Liver (tissue), 3 donors: Measurements from ENCODE around the gene DIP2B.

ENCODE experiments used
- ATF3 ChIP-seq: IDR thresholded peaks from 2 replicates; pipeline ENCODE4 v1.6.1; 2016; ENCODE audit warnings: antibody characterized with exemption
- CTCF ChIP-seq: fragments of 150-350 bp; IDR thresholded peaks from 2 replicates; pipeline ENCODE4 v1.5.1; 2017; ENCODE audit warnings: improper control_type of control experiment, low read depth, low read length; ENCODE audit not compliant: missing input control
- EGR1 ChIP-seq, 2 donors: IDR thresholded peaks; 2 replicates each; pipeline ENCODE4 v1.6.1; 2016 to 2018; ENCODE audit warnings: antibody characterized with exemption in 2 of 2, low read depth in 2 of 2
- FOXA1 ChIP-seq: IDR thresholded peaks from 2 replicates; pipeline ENCODE4 v1.6.1; 2016; ENCODE audit warnings: antibody characterized with exemption
- GABPA ChIP-seq, 2 donors: IDR thresholded peaks in 1 of 2; conservative IDR thresholded peaks in 1 of 2; 2 replicates each; pipeline ENCODE4 v1.6.1; 2016; ENCODE audit warnings: antibody characterized with exemption in 2 of 2, mild to moderate bottlenecking in 1 of 2, moderate library complexity in 1 of 2
- JUND ChIP-seq, 2 donors: IDR thresholded peaks; 2 replicates each; pipeline ENCODE4 v1.6.1; 2016; ENCODE audit warnings: antibody characterized with exemption in 2 of 2
- MAX ChIP-seq: IDR thresholded peaks from 2 replicates; pipeline ENCODE4 v1.6.1; 2016; ENCODE audit warnings: antibody characterized with exemption
- RAD21 ChIP-seq, 2 donors: IDR thresholded peaks; 2 replicates each; pipeline ENCODE4 v1.6.1; 2016; ENCODE audit warnings: antibody characterized with exemption in 2 of 2, mild to moderate bottlenecking in 2 of 2
- REST ChIP-seq: IDR thresholded peaks from 2 replicates; pipeline ENCODE4 v1.6.1; 2016; ENCODE audit warnings: antibody characterized with exemption, mild to moderate bottlenecking
- SP1 ChIP-seq: IDR thresholded peaks from 2 replicates; pipeline ENCODE4 v1.6.1; 2018; ENCODE audit warnings: antibody characterized with exemption, mild to moderate bottlenecking
- TAF1 ChIP-seq: conservative IDR thresholded peaks from 2 replicates; pipeline ENCODE4 v1.6.1; 2016; ENCODE audit warnings: antibody characterized with exemption, mild to moderate bottlenecking
- YY1 ChIP-seq: IDR thresholded peaks from 2 replicates; pipeline ENCODE4 v1.6.1; 2016; ENCODE audit warnings: antibody characterized with exemption, mild to moderate bottlenecking
- ZBTB33 ChIP-seq: IDR thresholded peaks from 2 replicates; pipeline ENCODE4 v1.6.1; 2016; ENCODE audit warnings: antibody characterized with exemption
- donor health status: healthy.
- donor health status: healthy.

GRCh38 chr12:50660425-50660822 lies 155.6 kb downstream of the DIP2B start:
- TF ChIP-seq CTCF = no peak
- TF ChIP-seq SP1 = no peak
- TF ChIP-seq ATF3 = no peak
- TF ChIP-seq GABPA (IDR thresholded peaks at IDR 0.05 in 1 of 2, conservative IDR thresholded peaks at IDR 0.05 in 1 of 2) = no peak
- TF ChIP-seq FOXA1 = no peak
- TF ChIP-seq REST = no peak
- TF ChIP-seq ZBTB33 = no peak
- TF ChIP-seq EGR1 (IDR thresholded peaks at IDR 0.05; ENCODE audit: low read depth in 2 of 2) = no peak
- no peak for TF ChIP-seq MAX
- no peak for TF ChIP-seq JUND (IDR thresholded peaks at IDR 0.05)
- no peak for TF ChIP-seq TAF1
- TF ChIP-seq YY1 = no peak
- TF ChIP-seq RAD21 (IDR thresholded peaks at IDR 0.05) = no peak
